ENCODE data around the gene LRIG1. TPM values are rescaled to one million over a fixed set of nuclear protein-coding genes. Genes with fewer than 3 reads are reported as not detected.

LRIG1 gene
- total and polyA plus RNA-seq, 2 donors from 2014 or later = 8.2 to 20.6 TPM

- no peaks in the 10 kb centered on the region for H3K36me3 ChIP-seq (ENCODE audit: control insufficient read depth in 2 of 3, insufficient read depth in 3 of 3, low read length in 3 of 3)
- no peak overlapping the region for H3K27ac ChIP-seq (ENCODE audit: low read depth in 2 of 2, low read length in 2 of 2)
- no peak for TF ChIP-seq CTCF (IDR thresholded peaks at IDR 0.05; ENCODE audit: borderline replicate concordance, extremely low read depth, insufficient read depth)
- H3K4me3 ChIP-seq (ENCODE audit: low read length in 3 of 3) = no peak overlapping the region
- peaks cover 0 to 25% (median 11%) of the 10 kb centered on the region in 3 donors for H3K4me1 ChIP-seq (ENCODE audit: control insufficient read depth in 2 of 3, insufficient read depth in 2 of 3, low read depth in 1 of 3, low read length in 3 of 3)
- H3K27me3 ChIP-seq (ENCODE audit: control insufficient read depth, insufficient read depth, low read length) = no peaks in the 10 kb centered on the region
- FAIRE-seq (no peak), DNase-seq (no peak)
- H3K9ac ChIP-seq (ENCODE audit: low read length in 3 of 3) = no peak overlapping the region
- no peaks in the 10 kb centered on the region for H3K9me3 ChIP-seq (ENCODE audit: control insufficient read depth in 2 of 3, insufficient read depth in 1 of 3, low read length in 3 of 3)
- intact Hi-C loops (cut with DNase I) = no loop called here
Observed at GRCh38 chr3:66449411-66449974, 51.3 kb downstream of the LRIG1 start.

- intact Hi-C loops (cut with DNase I) = no loop called here
- Histone ChIP-seq H3K27me3 (ENCODE audit: control insufficient read depth, insufficient read depth, low read length) (no peaks in the 10 kb centered on the region), H3K27ac (ENCODE audit: low read depth in 2 of 2, low read length in 2 of 2) (no peak overlapping the region), H3K9me3 (ENCODE audit: control insufficient read depth in 2 of 3, insufficient read depth in 1 of 3, low read length in 3 of 3) (no peaks in the 10 kb centered on the region), H3K36me3 (ENCODE audit: control insufficient read depth in 2 of 3, insufficient read depth in 3 of 3, low read length in 3 of 3) (no peaks in the 10 kb centered on the region), H3K4me1 (ENCODE audit: control insufficient read depth in 2 of 3, insufficient read depth in 2 of 3, low read depth in 1 of 3, low read length in 3 of 3) (peaks cover 3 to 11% (median 4%) of the 10 kb centered on the region in 3 donors), H3K9ac (ENCODE audit: low read length in 3 of 3) (no peak overlapping the region), H3K4me3 (ENCODE audit: low read length in 3 of 3) (no peak overlapping the region)
- DNase-seq (no peak), FAIRE-seq (no peak)
- TF ChIP-seq CTCF (IDR thresholded peaks at IDR 0.05; ENCODE audit: borderline replicate concordance, extremely low read depth, insufficient read depth) = no peak
Observed at GRCh38 chr3:66444146-66444644, 56.6 kb downstream of the LRIG1 start.

- TF ChIP-seq CTCF (IDR thresholded peaks at IDR 0.05; ENCODE audit: borderline replicate concordance, extremely low read depth, insufficient read depth) = no peak
- Histone ChIP-seq H3K36me3 (ENCODE audit: control insufficient read depth in 2 of 3, insufficient read depth in 3 of 3, low read length in 3 of 3) (no peaks in the 10 kb centered on the region), H3K9me3 (ENCODE audit: control insufficient read depth in 2 of 3, insufficient read depth in 1 of 3, low read length in 3 of 3) (no peaks in the 10 kb centered on the region), H3K4me3 (ENCODE audit: low read length in 3 of 3) (no peak overlapping the region), H3K9ac (ENCODE audit: low read length in 3 of 3) (no peak overlapping the region), H3K4me1 (ENCODE audit: control insufficient read depth in 2 of 3, insufficient read depth in 2 of 3, low read depth in 1 of 3, low read length in 3 of 3) (peaks cover 3 to 7% (median 4%) of the 10 kb centered on the region in 3 donors), H3K27ac (ENCODE audit: low read depth in 2 of 2, low read length in 2 of 2) (no peak overlapping the region), H3K27me3 (ENCODE audit: control insufficient read depth, insufficient read depth, low read length) (no peaks in the 10 kb centered on the region)
- DNase-seq = no peak
- intact Hi-C loops (cut with DNase I) = no loop called here
- no peak for FAIRE-seq
Observed at GRCh38 chr3:66443118-66443803, 57.6 kb downstream of the LRIG1 start.
